ENCODE results near the gene CYP39A1. TPM values are rescaled to one million over a fixed set of nuclear protein-coding genes. Genes with fewer than 3 reads are reported as not detected.

The CYP39A1 gene
- total and polyA plus RNA-seq, 9 of the 15 experiments (the other 6 are each of a cell fraction or from before 2014, with no cell fraction given), result not detected

GRCh38 chr6:46637933-46638332 is 14.7 kb downstream of the CYP39A1 start:
- FAIRE-seq, result no peak

More at GRCh38 chr6:46637933-46638332, 14.7 kb downstream of the CYP39A1 start:
- H2AFZ ChIP-seq (ENCODE audit: low read depth, low read length), result no peak overlapping the region
- no peaks in the 10 kb centered on the region for H4K20me1 ChIP-seq (replicated peaks; ENCODE audit: control insufficient read depth, insufficient read depth, low read length)
- in situ Hi-C loops (cut with MboI) (loop anchor here (10.0 kb wide), 1 partner anchor 213 kb away; no protein-coding TSS in a partner anchor), intact Hi-C loops (cut with micrococcal nuclease) (no loop called here)
- no peaks in the 10 kb centered on the region; a peak in 1 of 5 replicates for H3K27me3 ChIP-seq (ENCODE audit: control insufficient read depth in 2 of 2, insufficient read depth in 2 of 2, low read length in 2 of 2)
- no peak overlapping the region for H3K27ac ChIP-seq (ENCODE audit: extremely low read depth, low read depth, low read length)
- TF ChIP-seq HINFP (tag; conservative IDR thresholded peaks at IDR 0.05; ENCODE audit: low read depth) (no peak), POLR3G (IDR thresholded peaks at IDR 0.05; ENCODE audit: extremely low read depth, insufficient read length, insufficient replicate concordance) (no peak), CBX2 (IDR thresholded peaks at IDR 0.05; ENCODE audit: insufficient read depth, low read length, poor library complexity, severe bottlenecking) (no peak), JUN (IDR thresholded peaks at IDR 0.05; ENCODE audit: borderline replicate concordance, low read depth, low read length) (no peak), JUN (CRISPR knock-in tag; IDR thresholded peaks at IDR 0.05; ENCODE audit: borderline replicate concordance) (no peak), ZNF3 (CRISPR knock-in tag; IDR thresholded peaks at IDR 0.05) (no peak), ZNF695 (CRISPR knock-in tag; IDR thresholded peaks at IDR 0.05) (no peak), NR2C2 (CRISPR knock-in tag; IDR thresholded peaks at IDR 0.05) (no peak), NR2C2 (tag; IDR thresholded peaks at IDR 0.05) (no peak)
- TF ChIP-seq, protein P1, sequence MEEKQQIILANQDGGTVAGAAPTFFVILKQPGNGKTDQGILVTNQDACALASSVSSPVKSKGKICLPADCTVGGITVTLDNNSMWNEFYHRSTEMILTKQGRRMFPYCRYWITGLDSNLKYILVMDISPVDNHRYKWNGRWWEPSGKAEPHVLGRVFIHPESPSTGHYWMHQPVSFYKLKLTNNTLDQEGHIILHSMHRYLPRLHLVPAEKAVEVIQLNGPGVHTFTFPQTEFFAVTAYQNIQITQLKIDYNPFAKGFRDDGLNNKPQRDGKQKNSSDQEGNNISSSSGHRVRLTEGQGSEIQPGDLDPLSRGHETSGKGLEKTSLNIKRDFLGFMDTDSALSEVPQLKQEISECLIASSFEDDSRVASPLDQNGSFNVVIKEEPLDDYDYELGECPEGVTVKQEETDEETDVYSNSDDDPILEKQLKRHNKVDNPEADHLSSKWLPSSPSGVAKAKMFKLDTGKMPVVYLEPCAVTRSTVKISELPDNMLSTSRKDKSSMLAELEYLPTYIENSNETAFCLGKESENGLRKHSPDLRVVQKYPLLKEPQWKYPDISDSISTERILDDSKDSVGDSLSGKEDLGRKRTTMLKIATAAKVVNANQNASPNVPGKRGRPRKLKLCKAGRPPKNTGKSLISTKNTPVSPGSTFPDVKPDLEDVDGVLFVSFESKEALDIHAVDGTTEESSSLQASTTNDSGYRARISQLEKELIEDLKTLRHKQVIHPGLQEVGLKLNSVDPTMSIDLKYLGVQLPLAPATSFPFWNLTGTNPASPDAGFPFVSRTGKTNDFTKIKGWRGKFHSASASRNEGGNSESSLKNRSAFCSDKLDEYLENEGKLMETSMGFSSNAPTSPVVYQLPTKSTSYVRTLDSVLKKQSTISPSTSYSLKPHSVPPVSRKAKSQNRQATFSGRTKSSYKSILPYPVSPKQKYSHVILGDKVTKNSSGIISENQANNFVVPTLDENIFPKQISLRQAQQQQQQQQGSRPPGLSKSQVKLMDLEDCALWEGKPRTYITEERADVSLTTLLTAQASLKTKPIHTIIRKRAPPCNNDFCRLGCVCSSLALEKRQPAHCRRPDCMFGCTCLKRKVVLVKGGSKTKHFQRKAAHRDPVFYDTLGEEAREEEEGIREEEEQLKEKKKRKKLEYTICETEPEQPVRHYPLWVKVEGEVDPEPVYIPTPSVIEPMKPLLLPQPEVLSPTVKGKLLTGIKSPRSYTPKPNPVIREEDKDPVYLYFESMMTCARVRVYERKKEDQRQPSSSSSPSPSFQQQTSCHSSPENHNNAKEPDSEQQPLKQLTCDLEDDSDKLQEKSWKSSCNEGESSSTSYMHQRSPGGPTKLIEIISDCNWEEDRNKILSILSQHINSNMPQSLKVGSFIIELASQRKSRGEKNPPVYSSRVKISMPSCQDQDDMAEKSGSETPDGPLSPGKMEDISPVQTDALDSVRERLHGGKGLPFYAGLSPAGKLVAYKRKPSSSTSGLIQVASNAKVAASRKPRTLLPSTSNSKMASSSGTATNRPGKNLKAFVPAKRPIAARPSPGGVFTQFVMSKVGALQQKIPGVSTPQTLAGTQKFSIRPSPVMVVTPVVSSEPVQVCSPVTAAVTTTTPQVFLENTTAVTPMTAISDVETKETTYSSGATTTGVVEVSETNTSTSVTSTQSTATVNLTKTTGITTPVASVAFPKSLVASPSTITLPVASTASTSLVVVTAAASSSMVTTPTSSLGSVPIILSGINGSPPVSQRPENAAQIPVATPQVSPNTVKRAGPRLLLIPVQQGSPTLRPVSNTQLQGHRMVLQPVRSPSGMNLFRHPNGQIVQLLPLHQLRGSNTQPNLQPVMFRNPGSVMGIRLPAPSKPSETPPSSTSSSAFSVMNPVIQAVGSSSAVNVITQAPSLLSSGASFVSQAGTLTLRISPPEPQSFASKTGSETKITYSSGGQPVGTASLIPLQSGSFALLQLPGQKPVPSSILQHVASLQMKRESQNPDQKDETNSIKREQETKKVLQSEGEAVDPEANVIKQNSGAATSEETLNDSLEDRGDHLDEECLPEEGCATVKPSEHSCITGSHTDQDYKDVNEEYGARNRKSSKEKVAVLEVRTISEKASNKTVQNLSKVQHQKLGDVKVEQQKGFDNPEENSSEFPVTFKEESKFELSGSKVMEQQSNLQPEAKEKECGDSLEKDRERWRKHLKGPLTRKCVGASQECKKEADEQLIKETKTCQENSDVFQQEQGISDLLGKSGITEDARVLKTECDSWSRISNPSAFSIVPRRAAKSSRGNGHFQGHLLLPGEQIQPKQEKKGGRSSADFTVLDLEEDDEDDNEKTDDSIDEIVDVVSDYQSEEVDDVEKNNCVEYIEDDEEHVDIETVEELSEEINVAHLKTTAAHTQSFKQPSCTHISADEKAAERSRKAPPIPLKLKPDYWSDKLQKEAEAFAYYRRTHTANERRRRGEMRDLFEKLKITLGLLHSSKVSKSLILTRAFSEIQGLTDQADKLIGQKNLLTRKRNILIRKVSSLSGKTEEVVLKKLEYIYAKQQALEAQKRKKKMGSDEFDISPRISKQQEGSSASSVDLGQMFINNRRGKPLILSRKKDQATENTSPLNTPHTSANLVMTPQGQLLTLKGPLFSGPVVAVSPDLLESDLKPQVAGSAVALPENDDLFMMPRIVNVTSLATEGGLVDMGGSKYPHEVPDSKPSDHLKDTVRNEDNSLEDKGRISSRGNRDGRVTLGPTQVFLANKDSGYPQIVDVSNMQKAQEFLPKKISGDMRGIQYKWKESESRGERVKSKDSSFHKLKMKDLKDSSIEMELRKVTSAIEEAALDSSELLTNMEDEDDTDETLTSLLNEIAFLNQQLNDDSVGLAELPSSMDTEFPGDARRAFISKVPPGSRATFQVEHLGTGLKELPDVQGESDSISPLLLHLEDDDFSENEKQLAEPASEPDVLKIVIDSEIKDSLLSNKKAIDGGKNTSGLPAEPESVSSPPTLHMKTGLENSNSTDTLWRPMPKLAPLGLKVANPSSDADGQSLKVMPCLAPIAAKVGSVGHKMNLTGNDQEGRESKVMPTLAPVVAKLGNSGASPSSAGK (IDR thresholded peaks at IDR 0.05), result no peak
- H3K9me1 ChIP-seq (ENCODE audit: control insufficient read depth, insufficient read depth, low read length), result no peaks in the 10 kb centered on the region
- no TSS peak for BruUV-seq (replicated peaks)
- ATAC-seq (no peak), DNase-seq (ENCODE audit: extremely low read depth in 1 of 4, low spot score in 3 of 4) (no peak)
- H3K9me3 ChIP-seq (replicated peaks; ENCODE audit: control insufficient read depth, insufficient read depth, low read depth, low read length), result no peaks in the 10 kb centered on the region
- H3K79me2 ChIP-seq (ENCODE audit: control insufficient read depth, insufficient read depth, low read length), result no peaks in the 10 kb centered on the region
- H3K4me2 ChIP-seq (ENCODE audit: insufficient read depth, low read length), result no peak overlapping the region
- ChIA-PET POLR2A (no interaction called here), CTCF (ENCODE audit: low intra/inter-chr PET ratio) (interaction anchor here (0.6 kb wide), 1 partner anchor 332 kb away, joined by 4 read pairs; no protein-coding TSS in a partner anchor)
- no peak overlapping the region for H3K4me3 ChIP-seq
- H3K4me1 ChIP-seq (replicated peaks in 1 of 2; ENCODE audit: control insufficient read depth in 2 of 2, insufficient read depth in 2 of 2, low read length in 2 of 2), result no peaks in the 10 kb centered on the region
- no peaks in the 10 kb centered on the region; the same call in 2 of the 3 replicates for H3K36me3 ChIP-seq (ENCODE audit: control insufficient read depth, insufficient read depth, low read length)
- 0% methylated on average over 1 of the region's 1 CpG for WGBS (ENCODE audit: insufficient coverage, low coverage, missing lambda C conversion rate)
- no peak overlapping the region for H3K9ac ChIP-seq (ENCODE audit: insufficient read depth in 1 of 2, low read depth in 2 of 2, low read length in 2 of 2)

Measured in K562 (cell line).